GM23338 (cell line): ENCODE results near the gene KIF25. TPM values are rescaled to one million over a fixed set of nuclear protein-coding genes. Genes with fewer than 3 reads are reported as not detected.

Source experiments
- ATAC-seq: fragments of 200-7000 bp; cut with Tn5 transposase; 3 replicates; pipeline ENCODE4 v1.9.1; 2020
- DNase-seq: peaks from one replicate; pipeline ENCODE4 v3.0.0-alpha.2; 2015; ENCODE audit warnings: low spot score
- H2AFZ ChIP-seq: fragments of 200-600 bp; sonication (generic); 2 replicates; pipeline ENCODE4 v1.8.0; 2016; ENCODE audit warnings: antibody characterized with exemption, mild to moderate bottlenecking, moderate library complexity
- H3F3A ChIP-seq: fragments of 200-600 bp; sonication (generic); replicated peaks from 2 replicates; pipeline ENCODE4 v1.8.0; 2017; ENCODE audit warnings: antibody characterized with exemption, mixed run types, low read depth
- H3K27ac ChIP-seq: fragments of 200-600 bp; sonication (generic); 2 replicates; pipeline ENCODE4 v1.6.1; 2016; ENCODE audit warnings: low read depth
- H3K27me3 ChIP-seq: fragments of 200-600 bp; sonication (generic); 2 replicates; pipeline ENCODE4 v1.8.0; 2016; ENCODE audit warnings: mild to moderate bottlenecking, mixed run types, moderate library complexity; ENCODE audit not compliant: insufficient read depth
- H3K36me3 ChIP-seq: fragments of 200-600 bp; sonication (generic); 2 replicates; pipeline ENCODE4 v1.8.0; 2016; ENCODE audit warnings: mild to moderate bottlenecking; ENCODE audit not compliant: insufficient read depth
- H3K4me1 ChIP-seq: fragments of 200-600 bp; sonication (generic); 2 replicates; pipeline ENCODE4 v1.8.0; 2016; ENCODE audit warnings: mild to moderate bottlenecking, moderate library complexity; ENCODE audit not compliant: insufficient read depth
- H3K4me2 ChIP-seq: fragments of 200-600 bp; sonication (generic); 2 replicates; pipeline ENCODE4 v1.7.1; 2017; ENCODE audit warnings: mixed run types
- H3K4me3 ChIP-seq: fragments of 200-600 bp; sonication (generic); 2 replicates; pipeline ENCODE4 v1.6.1; 2016; ENCODE audit warnings: mixed run types
- H3K79me2 ChIP-seq: fragments of 200-600 bp; sonication (generic); replicated peaks from 2 replicates; pipeline ENCODE4 v1.8.0; 2017; ENCODE audit warnings: mild to moderate bottlenecking; ENCODE audit not compliant: insufficient read depth
- H3K9me2 ChIP-seq: fragments of 200-600 bp; sonication (generic); 2 replicates; pipeline ENCODE4 v1.8.0; 2017; ENCODE audit not compliant: insufficient read depth
- H4K20me1 ChIP-seq: fragments of 200-600 bp; sonication (generic); replicated peaks from 2 replicates; pipeline ENCODE4 v1.8.0; 2017; ENCODE audit warnings: mild to moderate bottlenecking; ENCODE audit not compliant: insufficient read depth
- H3K27ac Mint-ChIP-seq: 2 replicates; pipeline ENCODE4 v1.8.0; 2020; ENCODE audit warnings: inconsistent platforms, mild to moderate bottlenecking, moderate library complexity, mixed read lengths
- H3K27me3 Mint-ChIP-seq: 3 replicates; pipeline ENCODE4 v1.8.0; 2022; ENCODE audit warnings: low read depth, mild to moderate bottlenecking, moderate library complexity, mixed read lengths, inconsistent platforms; ENCODE audit not compliant: insufficient read depth, poor library complexity
- H3K36me3 Mint-ChIP-seq: 3 replicates; pipeline ENCODE4 v1.8.0; 2021; ENCODE audit warnings: low read depth, mild to moderate bottlenecking, inconsistent platforms, moderate library complexity, mixed read lengths
- H3K4me1 Mint-ChIP-seq: 3 replicates; pipeline ENCODE4 v1.8.0; 2020; ENCODE audit warnings: mild to moderate bottlenecking, inconsistent platforms, mixed read lengths
- H3K4me3 Mint-ChIP-seq: 3 replicates; pipeline ENCODE4 v1.8.0; 2021; ENCODE audit warnings: moderate library complexity, mild to moderate bottlenecking, inconsistent platforms, mixed read lengths
- H3K9me3 Mint-ChIP-seq: 3 replicates; pipeline ENCODE4 v1.8.0; 2020; ENCODE audit warnings: moderate library complexity, mild to moderate bottlenecking, inconsistent platforms, mixed read lengths
- CREB1 ChIP-seq: fragments of 250-450 bp; sonication (Bioruptor Pico); IDR thresholded peaks from 2 replicates; pipeline ENCODE4 v1.5.0; 2020; ENCODE audit warnings: low read depth, mild to moderate bottlenecking, moderate library complexity
- EZH2 ChIP-seq: fragments of 200-600 bp; sonication (generic); IDR thresholded peaks from one replicate; pipeline ENCODE4 v1.8.0; 2017; ENCODE audit warnings: antibody characterized with exemption, mild to moderate bottlenecking, low read depth; ENCODE audit not compliant: unreplicated experiment
- EZH2phosphoT487 ChIP-seq: fragments of 200-600 bp; sonication (generic); IDR thresholded peaks from one replicate; pipeline ENCODE4 v1.8.1; 2018; ENCODE audit warnings: antibody characterized with exemption; ENCODE audit not compliant: unreplicated experiment
- JUNB ChIP-seq: IDR thresholded peaks from one replicate; pipeline ENCODE4 v1.6.1; 2016; ENCODE audit warnings: antibody characterized with exemption; ENCODE audit not compliant: unreplicated experiment
- NANOG ChIP-seq: IDR thresholded peaks from 2 replicates; pipeline ENCODE4 v1.6.1; 2016; ENCODE audit warnings: antibody characterized with exemption, borderline replicate concordance
- POLR2AphosphoS5 ChIP-seq: IDR thresholded peaks from 2 replicates; pipeline ENCODE4 v1.6.1; 2016; ENCODE audit warnings: antibody characterized with exemption, low read depth
- STAT1 ChIP-seq: IDR thresholded peaks from one replicate; pipeline ENCODE4 v1.6.1; 2016; ENCODE audit warnings: antibody characterized with exemption; ENCODE audit not compliant: unreplicated experiment
- ZNF114 ChIP-seq: fragments of 250-450 bp; sonication (Bioruptor Pico); IDR thresholded peaks from 2 replicates; pipeline ENCODE4 v1.5.0; 2020; ENCODE audit warnings: mild to moderate bottlenecking, moderate library complexity
- ZNF331 ChIP-seq: fragments of 250-450 bp; sonication (Bioruptor Pico); IDR thresholded peaks from 2 replicates; pipeline ENCODE4 v1.5.0; 2020; ENCODE audit warnings: low read depth, mild to moderate bottlenecking, moderate library complexity
- polyA plus RNA-seq: library from polyadenylated mRNA; unstranded; fragments of >200 nt; fragmentation: Nextera tagmentation; extraction: Ambion mirVana; gene quantifications from 2 replicates; pipeline ENCODE4 v1.2.1, GENCODE V29; 2016
- total RNA-seq: library from RNA; depleted of rRNA; stranded (reverse); fragments of >200 nt; shearing (Covaris generic); gene quantifications from 2 replicates; pipeline ENCODE4 v1.2.3, GENCODE V29; 2014
- TF ChIP-seq, protein P1 (sequence below): IDR thresholded peaks from one replicate; pipeline ENCODE4 v1.6.1; 2018; ENCODE audit warnings: antibody characterized with exemption; ENCODE audit not compliant: unreplicated experiment
- TF ChIP-seq, protein P2 (sequence below): IDR thresholded peaks from 2 replicates; pipeline ENCODE4 v1.6.1; 2016; ENCODE audit warnings: antibody characterized with exemption
- TF ChIP-seq, protein P3 (sequence below), 2 experiments: fragments of 200-600 bp in 1 of 2; sonication (generic) in 1 of 2; conservative IDR thresholded peaks; 2 replicates each; pipeline versions ENCODE4 v1.5.1 to v1.6.1; 2016 to 2017; ENCODE audit warnings: antibody characterized with exemption in 2 of 2, low read depth in 2 of 2, mild to moderate bottlenecking in 2 of 2, moderate library complexity in 1 of 2

The KIF25 gene
- total and polyA plus RNA-seq, 2 experiments from 2014 or later = 0.69 to 0.76 TPM

DNA sequence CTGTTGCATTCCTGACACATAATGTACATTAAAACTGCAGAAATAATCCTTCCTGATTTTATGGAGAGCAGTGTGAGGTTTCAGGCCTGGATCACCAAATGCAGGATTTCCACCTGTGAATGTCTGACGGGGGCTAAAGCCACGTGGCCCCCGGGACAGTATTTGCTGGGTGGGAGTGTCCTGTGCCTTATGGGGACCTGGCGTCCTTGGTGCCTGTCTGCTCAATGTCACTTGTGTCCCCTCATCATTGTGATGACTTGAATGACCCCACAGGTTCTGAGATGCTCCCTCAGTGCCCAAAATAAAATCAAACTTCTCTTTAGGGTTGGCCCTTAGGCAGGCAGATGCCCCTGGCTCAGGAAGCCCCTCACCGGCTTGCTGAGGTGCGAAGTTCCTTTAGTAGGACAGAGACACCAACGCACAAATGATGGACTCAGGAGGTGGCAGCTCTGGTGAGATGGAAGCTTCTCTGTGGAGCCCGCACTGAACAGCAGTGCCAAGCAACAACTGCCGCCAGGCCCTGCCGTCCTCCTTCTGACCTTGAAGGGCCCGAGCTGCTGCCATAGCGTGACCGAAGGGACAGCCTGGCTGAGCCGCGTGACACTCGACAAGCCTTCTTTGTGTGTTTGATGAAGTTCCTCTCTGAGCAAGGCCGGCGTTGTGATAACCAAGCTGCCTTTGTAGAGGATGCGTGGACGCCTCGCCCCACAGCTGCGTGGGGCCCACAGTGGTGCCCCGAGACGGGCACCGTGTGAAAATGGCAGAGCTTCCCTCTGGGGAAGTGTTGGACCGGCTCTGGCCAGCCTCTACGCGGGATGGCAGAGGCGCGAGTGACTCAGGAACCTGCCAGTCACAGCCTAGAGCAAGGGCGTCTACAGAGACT lies 50.6 kb downstream of the KIF25 start:
- H3K4me3 Mint-ChIP-seq = no peak overlapping the region
- H3K79me2 ChIP-seq = no peaks in the 10 kb centered on the region
- H4K20me1 ChIP-seq = no peaks in the 10 kb centered on the region
- peaks cover 8% of the 10 kb centered on the region for H3K27me3 Mint-ChIP-seq
- no peaks in the 10 kb centered on the region for H3K9me2 ChIP-seq
- DNase-seq (no peak), ATAC-seq (no peak)
- H3K27ac Mint-ChIP-seq = no peak overlapping the region
- no peaks in the 10 kb centered on the region for H3F3A ChIP-seq
- H3K9me3 Mint-ChIP-seq = no peaks in the 10 kb centered on the region; the same call in 2 of the 3 replicates
- H3K4me3 ChIP-seq = no peak overlapping the region
- no peaks in the 10 kb centered on the region for H3K27me3 ChIP-seq
- no peaks in the 10 kb centered on the region for H3K4me1 Mint-ChIP-seq
- no peaks in the 10 kb centered on the region for H3K4me1 ChIP-seq
- H3K36me3 ChIP-seq = no peaks in the 10 kb centered on the region
- H3K36me3 Mint-ChIP-seq = no peaks in the 10 kb centered on the region
- H2AFZ ChIP-seq = no peak overlapping the region
- no peak overlapping the region for H3K4me2 ChIP-seq
- TF ChIP-seq POLR2AphosphoS5 (no peak), EZH2 (no peak), EZH2phosphoT487 (no peak), JUNB (no peak), ZNF114 (CRISPR knock-in tag) (no peak), STAT1 (no peak)
- TF ChIP-seq, protein P1, sequence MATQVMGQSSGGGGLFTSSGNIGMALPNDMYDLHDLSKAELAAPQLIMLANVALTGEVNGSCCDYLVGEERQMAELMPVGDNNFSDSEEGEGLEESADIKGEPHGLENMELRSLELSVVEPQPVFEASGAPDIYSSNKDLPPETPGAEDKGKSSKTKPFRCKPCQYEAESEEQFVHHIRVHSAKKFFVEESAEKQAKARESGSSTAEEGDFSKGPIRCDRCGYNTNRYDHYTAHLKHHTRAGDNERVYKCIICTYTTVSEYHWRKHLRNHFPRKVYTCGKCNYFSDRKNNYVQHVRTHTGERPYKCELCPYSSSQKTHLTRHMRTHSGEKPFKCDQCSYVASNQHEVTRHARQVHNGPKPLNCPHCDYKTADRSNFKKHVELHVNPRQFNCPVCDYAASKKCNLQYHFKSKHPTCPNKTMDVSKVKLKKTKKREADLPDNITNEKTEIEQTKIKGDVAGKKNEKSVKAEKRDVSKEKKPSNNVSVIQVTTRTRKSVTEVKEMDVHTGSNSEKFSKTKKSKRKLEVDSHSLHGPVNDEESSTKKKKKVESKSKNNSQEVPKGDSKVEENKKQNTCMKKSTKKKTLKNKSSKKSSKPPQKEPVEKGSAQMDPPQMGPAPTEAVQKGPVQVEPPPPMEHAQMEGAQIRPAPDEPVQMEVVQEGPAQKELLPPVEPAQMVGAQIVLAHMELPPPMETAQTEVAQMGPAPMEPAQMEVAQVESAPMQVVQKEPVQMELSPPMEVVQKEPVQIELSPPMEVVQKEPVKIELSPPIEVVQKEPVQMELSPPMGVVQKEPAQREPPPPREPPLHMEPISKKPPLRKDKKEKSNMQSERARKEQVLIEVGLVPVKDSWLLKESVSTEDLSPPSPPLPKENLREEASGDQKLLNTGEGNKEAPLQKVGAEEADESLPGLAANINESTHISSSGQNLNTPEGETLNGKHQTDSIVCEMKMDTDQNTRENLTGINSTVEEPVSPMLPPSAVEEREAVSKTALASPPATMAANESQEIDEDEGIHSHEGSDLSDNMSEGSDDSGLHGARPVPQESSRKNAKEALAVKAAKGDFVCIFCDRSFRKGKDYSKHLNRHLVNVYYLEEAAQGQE = no peak
- TF ChIP-seq, protein P2, sequence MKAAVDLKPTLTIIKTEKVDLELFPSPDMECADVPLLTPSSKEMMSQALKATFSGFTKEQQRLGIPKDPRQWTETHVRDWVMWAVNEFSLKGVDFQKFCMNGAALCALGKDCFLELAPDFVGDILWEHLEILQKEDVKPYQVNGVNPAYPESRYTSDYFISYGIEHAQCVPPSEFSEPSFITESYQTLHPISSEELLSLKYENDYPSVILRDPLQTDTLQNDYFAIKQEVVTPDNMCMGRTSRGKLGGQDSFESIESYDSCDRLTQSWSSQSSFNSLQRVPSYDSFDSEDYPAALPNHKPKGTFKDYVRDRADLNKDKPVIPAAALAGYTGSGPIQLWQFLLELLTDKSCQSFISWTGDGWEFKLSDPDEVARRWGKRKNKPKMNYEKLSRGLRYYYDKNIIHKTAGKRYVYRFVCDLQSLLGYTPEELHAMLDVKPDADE = no peak
- no peak overlapping the region for H3K27ac ChIP-seq

DNA sequence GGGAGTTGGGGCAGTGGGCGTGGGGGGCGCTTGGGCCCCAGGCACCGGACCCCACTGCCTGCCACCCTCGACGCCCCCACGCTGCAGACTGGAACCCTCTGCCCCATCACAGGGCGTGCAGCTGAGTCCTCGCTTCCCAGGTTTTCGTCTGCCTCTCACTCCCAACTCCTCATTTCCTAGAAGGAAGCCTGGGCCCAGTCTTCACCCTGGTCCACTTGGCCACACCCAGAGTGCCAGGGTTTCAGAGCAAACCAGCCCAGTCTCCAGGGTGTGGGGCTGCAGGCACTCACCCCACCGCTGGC lies 51.2 kb downstream of the KIF25 start:
- ATAC-seq (no peak), DNase-seq (no peak)
- no peaks in the 10 kb centered on the region for H3F3A ChIP-seq
- H3K4me1 ChIP-seq = no peaks in the 10 kb centered on the region
- no peaks in the 10 kb centered on the region; the same call in 2 of the 3 replicates for H3K9me3 Mint-ChIP-seq
- H3K9me2 ChIP-seq = no peaks in the 10 kb centered on the region
- H3K27me3 Mint-ChIP-seq = peaks cover 8% of the 10 kb centered on the region
- H3K27ac ChIP-seq = no peak overlapping the region
- H3K4me3 Mint-ChIP-seq = no peak overlapping the region
- no peak overlapping the region for H3K4me3 ChIP-seq
- no peak overlapping the region for H3K27ac Mint-ChIP-seq
- H2AFZ ChIP-seq = no peak overlapping the region
- no peaks in the 10 kb centered on the region for H3K27me3 ChIP-seq
- H3K4me1 Mint-ChIP-seq = no peaks in the 10 kb centered on the region
- H3K36me3 Mint-ChIP-seq = no peaks in the 10 kb centered on the region
- H4K20me1 ChIP-seq = no peaks in the 10 kb centered on the region
- no peaks in the 10 kb centered on the region for H3K79me2 ChIP-seq
- H3K4me2 ChIP-seq = no peak overlapping the region
- H3K36me3 ChIP-seq = no peaks in the 10 kb centered on the region
- TF ChIP-seq CREB1 (CRISPR knock-in tag) = no peak
- TF ChIP-seq, protein P1 = no peak
- TF ChIP-seq JUNB = no peak
- TF ChIP-seq ZNF114 (CRISPR knock-in tag) = no peak
- no peak for TF ChIP-seq STAT1
- TF ChIP-seq NANOG = no peak
- TF ChIP-seq ZNF331 (CRISPR knock-in tag) = no peak
- TF ChIP-seq, protein P2 = no peak
- no peak for TF ChIP-seq EZH2phosphoT487
- TF ChIP-seq, protein P3, sequence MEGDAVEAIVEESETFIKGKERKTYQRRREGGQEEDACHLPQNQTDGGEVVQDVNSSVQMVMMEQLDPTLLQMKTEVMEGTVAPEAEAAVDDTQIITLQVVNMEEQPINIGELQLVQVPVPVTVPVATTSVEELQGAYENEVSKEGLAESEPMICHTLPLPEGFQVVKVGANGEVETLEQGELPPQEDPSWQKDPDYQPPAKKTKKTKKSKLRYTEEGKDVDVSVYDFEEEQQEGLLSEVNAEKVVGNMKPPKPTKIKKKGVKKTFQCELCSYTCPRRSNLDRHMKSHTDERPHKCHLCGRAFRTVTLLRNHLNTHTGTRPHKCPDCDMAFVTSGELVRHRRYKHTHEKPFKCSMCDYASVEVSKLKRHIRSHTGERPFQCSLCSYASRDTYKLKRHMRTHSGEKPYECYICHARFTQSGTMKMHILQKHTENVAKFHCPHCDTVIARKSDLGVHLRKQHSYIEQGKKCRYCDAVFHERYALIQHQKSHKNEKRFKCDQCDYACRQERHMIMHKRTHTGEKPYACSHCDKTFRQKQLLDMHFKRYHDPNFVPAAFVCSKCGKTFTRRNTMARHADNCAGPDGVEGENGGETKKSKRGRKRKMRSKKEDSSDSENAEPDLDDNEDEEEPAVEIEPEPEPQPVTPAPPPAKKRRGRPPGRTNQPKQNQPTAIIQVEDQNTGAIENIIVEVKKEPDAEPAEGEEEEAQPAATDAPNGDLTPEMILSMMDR (conservative IDR thresholded peaks at IDR 0.05; ENCODE audit: low read depth in 2 of 2) = no peak
